ENCODE results near the gene TRIM14.

The TRIM14 gene

GRCh38 chr9:98056269-98057137, 62.5 kb downstream of the TRIM14 start, which contains the start of gene NANS:
Gene NANS, plus strand, starts transcription at chr9:98056732. Its CDS starts 77 bp downstream, at chr9:98056809.
- H3K79me1 ChIP-seq (replicated peaks; ENCODE audit: low read length, poor library complexity, severe bottlenecking) = peaks cover 9% of the 10 kb centered on the region
- DNase-seq = peak; percentile 95
- peak within 1 kb of the TSS; percentile 99 for H3K9ac ChIP-seq (ENCODE audit: low read length)
- H3K23ac ChIP-seq (ENCODE audit: low read length in 2 of 2) = peak within 1 kb of the TSS in 1 of 2 experiments; percentile 61
- H3K4me3 ChIP-seq (ENCODE audit: insufficient read depth in 1 of 2, low read depth in 1 of 2, low read length in 2 of 2) = peak within 1 kb of the TSS; percentile 85 to 90
- no peaks in the 10 kb centered on the region for H3K9me3 ChIP-seq (ENCODE audit: control insufficient read depth, low read length)
- peak within 1 kb of the TSS in 1 of 2 experiments; percentile 42 for H2BK12ac ChIP-seq (ENCODE audit: low read length in 2 of 2)
- peak within 1 kb of the TSS; percentile 96 for H4K8ac ChIP-seq (ENCODE audit: low read length)
- peak within 1 kb of the TSS; percentile 84 for H2AFZ ChIP-seq (ENCODE audit: low read depth, low read length)
- H2BK5ac ChIP-seq (ENCODE audit: low read depth, low read length, poor library complexity, severe bottlenecking) = peak within 1 kb of the TSS; percentile 46
- H2AK5ac ChIP-seq (ENCODE audit: low read length, severe bottlenecking) = peak within 1 kb of the TSS; percentile 5
- H3K14ac ChIP-seq (ENCODE audit: low read length in 2 of 2) = peak within 1 kb of the TSS in 1 of 2 experiments; percentile 84
- H3K18ac ChIP-seq (ENCODE audit: low read depth in 1 of 2, low read length in 2 of 2) = peak within 1 kb of the TSS; percentile 81 to 91
- H3K27ac ChIP-seq (ENCODE audit: low read length, poor library complexity, severe bottlenecking) = peak within 1 kb of the TSS; percentile 86
- H3K4ac ChIP-seq (ENCODE audit: low read depth in 1 of 2, low read length in 2 of 2) = peak within 1 kb of the TSS in 1 of 2 experiments; percentile 75
- H3K27me3 ChIP-seq (ENCODE audit: control insufficient read depth in 1 of 2, insufficient read depth in 1 of 2, low read length in 2 of 2) = peaks cover 0 to 4% of the 10 kb centered on the region in 2 experiments
- H2BK120ac ChIP-seq (ENCODE audit: low read depth, low read length) = peak within 1 kb of the TSS; percentile 80
- H3K36me3 ChIP-seq (ENCODE audit: control insufficient read depth in 1 of 2, insufficient read depth in 2 of 2, low read depth in 1 of 2, low read length in 2 of 2) = peaks cover 6 to 7% of the 10 kb centered on the region in 2 experiments
- 1% methylated on average over 66 of the region's 80 CpGs for WGBS
- peak within 1 kb of the TSS; percentile 86 for H2BK15ac ChIP-seq (ENCODE audit: low read depth, poor library complexity, severe bottlenecking)
- H3K4me2 ChIP-seq (ENCODE audit: low read length, poor library complexity, severe bottlenecking) = peak within 1 kb of the TSS; percentile 76
- peaks cover 6% of the 10 kb centered on the region for H3K4me1 ChIP-seq (ENCODE audit: control insufficient read depth, insufficient read depth, low read depth, low read length)
- H4K91ac ChIP-seq (ENCODE audit: low read length) = peak within 1 kb of the TSS; percentile 73

- Histone ChIP-seq H2BK120ac (ENCODE audit: low read depth, low read length) (no peak overlapping the region), H4K8ac (ENCODE audit: low read length) (no peak overlapping the region), H2BK5ac (ENCODE audit: low read depth, low read length, poor library complexity, severe bottlenecking) (no peak overlapping the region), H3K79me1 (replicated peaks; ENCODE audit: low read length, poor library complexity, severe bottlenecking) (peaks cover 3% of the 10 kb centered on the region), H2BK12ac (ENCODE audit: low read length in 2 of 2) (no peak overlapping the region), H3K4ac (ENCODE audit: low read depth in 1 of 2, low read length in 2 of 2) (no peak overlapping the region), H3K36me3 (ENCODE audit: control insufficient read depth in 1 of 2, insufficient read depth in 2 of 2, low read depth in 1 of 2, low read length in 2 of 2) (no peaks in the 10 kb centered on the region), H2BK15ac (ENCODE audit: low read depth, poor library complexity, severe bottlenecking) (no peak overlapping the region), H3K27ac (ENCODE audit: low read length, poor library complexity, severe bottlenecking) (no peak overlapping the region), H3K18ac (ENCODE audit: low read depth in 1 of 2, low read length in 2 of 2) (no peak overlapping the region), H3K14ac (ENCODE audit: low read length in 2 of 2) (no peak overlapping the region), H3K9ac (ENCODE audit: low read length) (no peak overlapping the region), H3K4me1 (ENCODE audit: control insufficient read depth, insufficient read depth, low read depth, low read length) (peaks cover 3% of the 10 kb centered on the region), H4K91ac (ENCODE audit: low read length) (no peak overlapping the region), H3K23ac (ENCODE audit: low read length in 2 of 2) (no peak overlapping the region), H2AFZ (ENCODE audit: low read depth, low read length) (no peak overlapping the region), H3K4me3 (ENCODE audit: insufficient read depth in 1 of 2, low read depth in 1 of 2, low read length in 2 of 2) (no peak overlapping the region), H2AK5ac (ENCODE audit: low read length, severe bottlenecking) (no peak overlapping the region), H3K27me3 (ENCODE audit: control insufficient read depth in 1 of 2, insufficient read depth in 1 of 2, low read length in 2 of 2) (peaks cover 0 to 4% of the 10 kb centered on the region in 2 experiments), H3K9me3 (ENCODE audit: control insufficient read depth, low read length) (no peaks in the 10 kb centered on the region), H3K4me2 (ENCODE audit: low read length, poor library complexity, severe bottlenecking) (no peak overlapping the region)
- no peak for DNase-seq
- WGBS = 93% methylated on average over 5 of the region's 7 CpGs
These were observed 64.6 kb downstream of the TRIM14 start for GRCh38 chr9:98054376-98054951.

GRCh38 chr9:98050351-98050750, 68.7 kb downstream of the TRIM14 start:
- no peak overlapping the region for H3K4me2 ChIP-seq (ENCODE audit: low read length, poor library complexity, severe bottlenecking)
- H2AFZ ChIP-seq (ENCODE audit: low read depth, low read length) = no peak overlapping the region
- no peaks in the 10 kb centered on the region for H3K36me3 ChIP-seq (ENCODE audit: control insufficient read depth in 1 of 2, insufficient read depth in 2 of 2, low read depth in 1 of 2, low read length in 2 of 2)
- no peak overlapping the region for H4K91ac ChIP-seq (ENCODE audit: low read length)
- H3K9ac ChIP-seq (ENCODE audit: low read length) = no peak overlapping the region
- H2AK5ac ChIP-seq (ENCODE audit: low read length, severe bottlenecking) = no peak overlapping the region
- no peak overlapping the region for H2BK120ac ChIP-seq (ENCODE audit: low read depth, low read length)
- H3K9me3 ChIP-seq (ENCODE audit: control insufficient read depth, low read length) = no peaks in the 10 kb centered on the region
- 95% methylated on average over 4 of the region's 4 CpGs for WGBS
- no peak overlapping the region for H3K4me3 ChIP-seq (ENCODE audit: insufficient read depth in 1 of 2, low read depth in 1 of 2, low read length in 2 of 2)
- DNase-seq = no peak
- no peaks in the 10 kb centered on the region for H3K79me1 ChIP-seq (replicated peaks; ENCODE audit: low read length, poor library complexity, severe bottlenecking)
- no peak overlapping the region for H3K27ac ChIP-seq (ENCODE audit: low read length, poor library complexity, severe bottlenecking)
- no peak overlapping the region for H2BK5ac ChIP-seq (ENCODE audit: low read depth, low read length, poor library complexity, severe bottlenecking)
- H3K14ac ChIP-seq (ENCODE audit: low read length in 2 of 2) = no peak overlapping the region
- H4K8ac ChIP-seq (ENCODE audit: low read length) = no peak overlapping the region
- peaks cover 0 to 7% of the 10 kb centered on the region in 2 experiments for H3K27me3 ChIP-seq (ENCODE audit: control insufficient read depth in 1 of 2, insufficient read depth in 1 of 2, low read length in 2 of 2)
- H3K4ac ChIP-seq (ENCODE audit: low read depth in 1 of 2, low read length in 2 of 2) = no peak overlapping the region
- no peak overlapping the region for H2BK12ac ChIP-seq (ENCODE audit: low read length in 2 of 2)
- H2BK15ac ChIP-seq (ENCODE audit: low read depth, poor library complexity, severe bottlenecking) = no peak overlapping the region
- no peak overlapping the region for H3K18ac ChIP-seq (ENCODE audit: low read depth in 1 of 2, low read length in 2 of 2)
- no peaks in the 10 kb centered on the region for H3K4me1 ChIP-seq (ENCODE audit: control insufficient read depth, insufficient read depth, low read depth, low read length)
- H3K23ac ChIP-seq (ENCODE audit: low read length in 2 of 2) = no peak overlapping the region
